A673 (cell line): Measurements from ENCODE around the gene CDK11B. TPM values are rescaled to one million over a fixed set of nuclear protein-coding genes. Genes with fewer than 3 reads are reported as not detected.
"Not testable (repeated sequence)": the region's sequence is repeated elsewhere in the genome, so short reads cannot be mapped to it uniquely, and the experiment has no call there.

Source experiments
- BruUV-seq: library from RNA; stranded (reverse); fragments of 400-500 nt; replicated peaks from 2 replicates; lab custom pipeline; 2021; lab: Mats Ljungman, UMichigan
- CTCF ChIA-PET: fragments of 300-600 bp; sonication (Branson Sonifier 250); formaldehyde crosslinking; loops from one replicate; lab custom pipeline; 2022; ENCODE audit warnings: antibody characterized with exemption; lab: Charles Lee
- POLR2A ChIA-PET: fragments of 300-600 bp; sonication (Branson Sonifier 250); formaldehyde crosslinking; loops from one replicate; lab custom pipeline; 2022; ENCODE audit warnings: antibody characterized with exemption; ENCODE audit not compliant: low non-redundant PET; lab: Charles Lee
- DNase-seq: peaks from one replicate; pipeline ENCODE4 v3.0.0-alpha.2; 2015; ENCODE audit warnings: low spot score
- H3K27ac ChIP-seq: fragments of 200-600 bp; sonication (generic); 2 replicates; pipeline ENCODE4 v1.5.1; 2016; ENCODE audit warnings: mixed run types, low read depth, mild to moderate bottlenecking, mixed read lengths, antibody characterized with exemption, low read length; ENCODE audit not compliant: poor library complexity, severe bottlenecking
- H3K27me3 ChIP-seq: fragments of 200-600 bp; sonication (generic); replicated peaks from 2 replicates; pipeline ENCODE4 v1.6.1; 2017; ENCODE audit warnings: mixed run types, low read depth, mild to moderate bottlenecking, mixed read lengths, antibody characterized with exemption, low read length; ENCODE audit not compliant: insufficient read depth, poor library complexity
- H3K36me3 ChIP-seq: fragments of 200-600 bp; sonication (generic); 2 replicates; pipeline ENCODE4 v1.6.1; 2016; ENCODE audit warnings: mixed run types, mild to moderate bottlenecking, mixed read lengths, antibody characterized with exemption, low read length; ENCODE audit not compliant: insufficient read depth, poor library complexity, severe bottlenecking
- H3K4me1 ChIP-seq: fragments of 200-600 bp; sonication (generic); 2 replicates; pipeline ENCODE4 v1.6.1; 2017; ENCODE audit warnings: mixed run types, mild to moderate bottlenecking, mixed read lengths, antibody characterized with exemption, low read length; ENCODE audit not compliant: insufficient read depth, poor library complexity, severe bottlenecking
- H3K4me3 ChIP-seq: fragments of 200-600 bp; sonication (generic); 2 replicates; pipeline ENCODE4 v1.5.1; 2016; ENCODE audit warnings: low read depth, mixed run types, mild to moderate bottlenecking, mixed read lengths, low read length; ENCODE audit not compliant: poor library complexity, severe bottlenecking
- H3K9me3 ChIP-seq: fragments of 200-600 bp; sonication (generic); 2 replicates; pipeline ENCODE4 v1.6.1; 2016; ENCODE audit warnings: mixed run types, low read depth, mild to moderate bottlenecking, mixed read lengths, antibody characterized with exemption, low read length; ENCODE audit not compliant: poor library complexity, severe bottlenecking
- EZH2 ChIP-seq: fragments of 200-600 bp; sonication (generic); IDR thresholded peaks from 2 replicates; pipeline ENCODE4 v1.6.1; 2017; ENCODE audit warnings: borderline replicate concordance, low read depth, mild to moderate bottlenecking, mixed read lengths, antibody characterized with exemption, low read length; ENCODE audit not compliant: poor library complexity, severe bottlenecking
- intact Hi-C: fragments of 100-400 bp; cut with micrococcal nuclease; formaldehyde crosslinking; loops from one replicate; pipeline ENCODE4 v1.10.0; 2022; ENCODE audit not compliant: unreplicated experiment
- total RNA-seq: library from RNA; stranded (reverse); gene quantifications from 2 replicates; pipeline ENCODE4 v1.2.3, GENCODE V29; 2021
- TF ChIP-seq, protein P1 (sequence below): fragments of 300-800, 200-600 bp; sonication (generic); conservative IDR thresholded peaks from 2 replicates; pipeline ENCODE4 v1.5.1; 2017; ENCODE audit warnings: low read depth, mild to moderate bottlenecking, antibody characterized with exemption, low read length, moderate library complexity, mixed read lengths

The CDK11B gene
- total RNA-seq, 1 experiment from 2014 or later = 38.1 TPM

DNA sequence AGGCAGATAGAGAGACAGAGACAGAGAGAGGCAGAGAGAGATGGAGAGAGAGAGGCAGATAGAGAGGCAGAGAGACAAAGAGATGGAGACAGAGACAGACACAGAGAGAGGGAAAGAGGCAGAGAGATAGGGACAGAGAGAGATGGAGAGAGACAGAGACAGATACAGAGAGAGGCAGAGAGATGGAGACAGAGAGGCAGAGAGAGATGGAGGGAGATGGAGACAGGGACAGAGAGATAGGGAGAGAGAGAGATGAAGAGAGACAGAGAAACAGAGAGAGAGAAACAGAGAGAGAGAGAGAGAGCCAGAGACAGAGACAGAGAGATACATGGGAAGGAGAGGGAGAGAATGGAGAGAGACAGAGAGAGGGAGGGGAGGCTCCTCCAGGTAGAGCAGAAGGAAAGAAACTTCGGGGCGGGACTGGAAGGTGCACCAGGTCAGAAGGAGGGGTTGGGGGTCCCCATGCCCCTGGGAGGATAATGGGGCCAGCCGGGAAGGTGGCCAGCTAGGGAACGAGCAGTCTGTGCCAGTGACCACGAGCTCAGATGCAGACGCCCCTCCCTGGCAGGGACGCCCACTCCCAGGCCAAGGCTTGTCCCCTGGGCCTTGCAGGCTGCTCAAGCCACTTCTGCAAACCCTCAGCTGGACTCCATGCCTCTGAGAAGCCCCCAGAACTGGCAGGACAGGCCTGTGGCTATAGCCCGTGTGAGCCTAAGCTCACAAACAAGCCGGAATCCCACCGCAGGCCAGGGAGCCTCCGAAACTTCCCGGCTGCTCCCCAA lies 62.1 kb downstream of the CDK11B start:
- no peaks in the 10 kb centered on the region for H3K27me3 ChIP-seq

DNA sequence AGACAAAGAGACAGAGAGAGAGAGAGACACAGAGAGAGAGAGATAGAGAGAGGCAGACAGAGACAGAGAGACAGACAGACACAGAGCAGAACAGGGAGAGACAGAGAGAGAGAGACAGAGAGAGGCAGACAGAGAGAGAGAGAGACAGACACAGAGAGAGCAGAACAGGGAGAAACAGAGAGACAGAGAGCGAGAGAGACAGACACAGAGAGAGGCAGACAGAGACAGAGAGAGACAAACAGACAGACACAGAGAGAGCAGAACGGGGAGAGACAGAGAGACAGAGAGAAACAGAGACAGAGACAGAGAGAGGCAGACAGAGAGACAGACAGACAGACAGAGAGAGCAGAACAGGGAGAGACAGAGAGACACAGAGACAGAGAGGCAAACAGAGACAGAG lies 63.5 kb downstream of the CDK11B start:
- H3K27me3 ChIP-seq, BruUV-seq, H3K9me3 ChIP-seq, H3K27ac ChIP-seq, H3K36me3 ChIP-seq, DNase-seq, H3K4me3 ChIP-seq, intact Hi-C loops, POLR2A ChIA-PET, CTCF ChIA-PET, H3K4me1 ChIP-seq: not testable (repeated sequence)

More for the DNA sequence above, 62.1 kb downstream of the CDK11B start:
- no peaks in the 10 kb centered on the region for H3K4me1 ChIP-seq
- no peaks in the 10 kb centered on the region for H3K9me3 ChIP-seq
- ChIA-PET CTCF (interaction anchor here (0.7 kb wide), 1 partner anchor 98 kb away, joined by 8 read pairs; no protein-coding TSS in a partner anchor), POLR2A (interaction anchor here (0.7 kb wide), 1 partner anchor 107 kb away, joined by 4 read pairs; no protein-coding TSS in a partner anchor)
- no peak for DNase-seq
- TF ChIP-seq, protein P1, sequence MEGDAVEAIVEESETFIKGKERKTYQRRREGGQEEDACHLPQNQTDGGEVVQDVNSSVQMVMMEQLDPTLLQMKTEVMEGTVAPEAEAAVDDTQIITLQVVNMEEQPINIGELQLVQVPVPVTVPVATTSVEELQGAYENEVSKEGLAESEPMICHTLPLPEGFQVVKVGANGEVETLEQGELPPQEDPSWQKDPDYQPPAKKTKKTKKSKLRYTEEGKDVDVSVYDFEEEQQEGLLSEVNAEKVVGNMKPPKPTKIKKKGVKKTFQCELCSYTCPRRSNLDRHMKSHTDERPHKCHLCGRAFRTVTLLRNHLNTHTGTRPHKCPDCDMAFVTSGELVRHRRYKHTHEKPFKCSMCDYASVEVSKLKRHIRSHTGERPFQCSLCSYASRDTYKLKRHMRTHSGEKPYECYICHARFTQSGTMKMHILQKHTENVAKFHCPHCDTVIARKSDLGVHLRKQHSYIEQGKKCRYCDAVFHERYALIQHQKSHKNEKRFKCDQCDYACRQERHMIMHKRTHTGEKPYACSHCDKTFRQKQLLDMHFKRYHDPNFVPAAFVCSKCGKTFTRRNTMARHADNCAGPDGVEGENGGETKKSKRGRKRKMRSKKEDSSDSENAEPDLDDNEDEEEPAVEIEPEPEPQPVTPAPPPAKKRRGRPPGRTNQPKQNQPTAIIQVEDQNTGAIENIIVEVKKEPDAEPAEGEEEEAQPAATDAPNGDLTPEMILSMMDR = no peak
- no peak for TF ChIP-seq EZH2
- no peaks in the 10 kb centered on the region for H3K36me3 ChIP-seq
- intact Hi-C loops = no loop called here
- no TSS peak for BruUV-seq
- H3K4me3 ChIP-seq = no peak overlapping the region
- no peak overlapping the region for H3K27ac ChIP-seq

DNA sequence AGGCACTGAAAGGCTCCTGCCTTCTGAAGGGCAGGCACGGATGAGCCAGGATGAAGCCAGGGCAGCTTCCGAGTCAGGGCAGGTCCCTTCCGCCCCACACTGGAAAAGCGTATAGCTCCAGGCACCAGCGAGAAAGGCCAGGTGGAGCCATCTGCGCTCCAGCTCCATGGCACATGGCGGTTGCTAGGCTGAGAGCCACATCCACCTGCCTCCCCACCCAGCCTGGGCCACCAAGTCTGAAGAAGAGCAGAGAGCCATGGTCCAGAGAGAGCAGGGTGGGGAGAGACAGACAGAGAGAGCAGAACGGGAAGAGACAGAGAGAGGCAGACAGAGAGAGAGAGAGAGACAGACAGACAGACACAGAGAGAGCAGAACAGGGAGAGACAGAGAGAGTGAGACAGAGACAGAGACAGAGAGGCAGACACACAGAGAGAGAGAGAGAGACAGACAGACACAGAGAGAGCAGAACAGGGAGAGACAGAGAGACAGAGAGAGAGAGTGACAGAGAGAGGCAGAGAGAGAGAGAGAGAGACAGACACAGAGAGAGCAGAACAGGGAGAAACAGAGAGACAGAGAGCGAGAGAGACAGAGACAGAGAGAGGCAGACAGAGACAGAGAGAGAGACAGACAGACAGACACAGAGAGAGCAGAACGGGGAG lies 64.1 kb downstream of the CDK11B start:
- H3K36me3 ChIP-seq = no peaks in the 10 kb centered on the region
- CTCF ChIA-PET = no interaction called here
- no peak overlapping the region for H3K4me3 ChIP-seq
- no peaks in the 10 kb centered on the region for H3K9me3 ChIP-seq
- no TSS peak for BruUV-seq
- H3K27ac ChIP-seq = no peak overlapping the region
- no peaks in the 10 kb centered on the region for H3K4me1 ChIP-seq
- no peaks in the 10 kb centered on the region for H3K27me3 ChIP-seq
- TF ChIP-seq, protein P1 = no peak
- no peak for TF ChIP-seq EZH2
- no peak for DNase-seq
- intact Hi-C loops = no loop called here
- POLR2A ChIA-PET = no interaction called here
